Activated T-cell treated with anti-CD3 and anti-CD28 coated beads for 4 hours (primary cell): Measurements from ENCODE around the gene SORCS3.

Experiments used
- DNase-seq: peaks from one replicate; pipeline ENCODE4 v3.0.0-alpha.2; 2020

The SORCS3 gene

DNA sequence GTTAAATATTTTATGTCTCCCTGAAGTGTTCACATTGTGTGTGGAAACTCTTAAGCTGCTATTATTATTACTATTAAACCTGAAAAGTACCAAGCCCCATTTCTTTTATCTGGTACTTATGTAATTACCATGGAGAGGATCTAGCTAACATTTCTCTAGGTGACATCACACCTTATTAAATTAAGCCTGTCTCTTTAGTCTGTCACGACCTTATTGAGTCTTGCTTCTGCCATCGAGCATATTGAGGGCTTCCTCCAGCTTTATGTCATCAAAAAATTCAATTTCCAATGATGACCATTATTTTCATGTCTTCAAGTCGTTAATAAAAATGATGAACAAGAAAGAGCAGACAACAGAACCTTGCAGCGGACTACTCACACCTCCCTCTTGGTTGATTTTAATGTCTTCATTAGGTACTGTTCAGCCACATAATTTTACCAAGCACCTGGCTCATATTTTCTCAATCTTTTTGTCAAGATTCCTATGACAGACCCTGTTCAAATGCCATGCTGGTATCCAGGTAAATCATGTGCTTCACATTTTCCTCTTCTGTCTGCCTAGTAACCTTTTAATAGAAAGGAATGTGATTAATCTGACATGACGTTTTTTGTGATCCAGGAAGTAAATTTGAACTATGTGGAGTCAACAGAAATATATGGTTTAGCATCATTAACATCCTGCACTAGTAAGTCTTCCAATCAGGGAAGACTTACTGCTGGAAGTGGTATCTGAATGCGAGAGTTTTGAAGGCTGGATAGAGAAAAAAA, 556.7 kb downstream of the SORCS3 start:
- no peak for DNase-seq

GRCh38 chr10:105206616-105207015, 565.5 kb downstream of the SORCS3 start:
- DNase-seq, result no peak

GRCh38 chr10:105207476-105207995, 566.4 kb downstream of the SORCS3 start:
- no peak for DNase-seq

- no peak for DNase-seq
Observed at GRCh38 chr10:105210546-105210945, 569.5 kb downstream of the SORCS3 start.

- DNase-seq, result no peak
Observed at GRCh38 chr10:105237685-105238084, 596.6 kb downstream of the SORCS3 start.

GRCh38 chr10:105239311-105240219, 598.5 kb downstream of the SORCS3 start:
- no peak for DNase-seq

- no peak for DNase-seq
Observed at GRCh38 chr10:105241254-105241653, 600.2 kb downstream of the SORCS3 start.

GRCh38 chr10:105243381-105243780, 602.3 kb downstream of the SORCS3 start:
- DNase-seq, result no peak

DNA sequence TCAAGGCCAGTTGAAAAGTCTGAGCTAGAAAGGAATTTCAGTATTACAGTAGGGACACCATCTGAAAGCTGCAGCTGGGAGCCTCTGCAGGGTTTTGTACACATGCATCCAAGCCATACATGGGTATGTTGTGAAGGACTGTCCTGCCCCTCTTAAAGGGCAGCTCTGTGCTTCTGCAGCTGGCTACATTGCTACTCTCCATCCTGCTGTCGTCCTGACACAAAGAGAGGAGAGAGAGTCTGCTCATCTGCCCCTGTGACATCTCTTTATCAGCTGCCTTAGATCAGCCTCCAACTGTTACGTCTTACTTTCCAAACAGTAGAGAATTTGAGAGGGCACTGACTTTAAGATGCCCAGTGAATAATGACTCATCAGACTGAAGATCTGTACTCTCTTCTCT, 602.7 kb downstream of the SORCS3 start:
- DNase-seq, result no peak

DNA sequence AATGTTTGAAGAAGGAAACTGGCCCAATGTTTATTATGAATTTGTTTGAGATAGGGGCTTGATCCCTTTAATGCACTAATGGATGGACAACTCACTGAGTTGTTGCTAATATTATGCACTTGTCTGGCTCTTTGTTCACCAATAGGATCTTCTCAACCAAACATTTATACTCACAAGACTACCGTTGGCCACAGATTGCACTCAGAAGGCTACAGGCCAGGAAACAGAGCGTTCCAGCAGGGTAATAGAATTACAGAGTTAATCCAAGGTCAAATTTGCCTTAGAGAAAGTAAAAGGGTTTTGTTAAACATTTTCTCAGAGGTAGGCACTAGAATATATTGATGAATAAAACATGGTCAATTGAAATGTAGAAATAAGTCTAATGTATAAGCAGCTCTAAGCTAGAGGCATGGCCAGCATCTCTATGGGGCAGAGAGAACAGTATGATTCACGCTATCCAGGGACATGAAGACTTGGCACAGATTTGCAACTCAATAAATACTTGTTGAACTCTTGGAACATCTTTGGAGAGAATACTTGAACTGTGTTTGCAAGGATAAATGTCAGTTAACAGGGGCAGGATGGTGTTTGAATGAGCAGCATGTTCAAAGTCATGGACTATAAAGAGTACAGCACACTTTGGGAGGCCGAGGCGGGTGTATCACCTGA, 606.9 kb downstream of the SORCS3 start:
- no peak for DNase-seq

DNA sequence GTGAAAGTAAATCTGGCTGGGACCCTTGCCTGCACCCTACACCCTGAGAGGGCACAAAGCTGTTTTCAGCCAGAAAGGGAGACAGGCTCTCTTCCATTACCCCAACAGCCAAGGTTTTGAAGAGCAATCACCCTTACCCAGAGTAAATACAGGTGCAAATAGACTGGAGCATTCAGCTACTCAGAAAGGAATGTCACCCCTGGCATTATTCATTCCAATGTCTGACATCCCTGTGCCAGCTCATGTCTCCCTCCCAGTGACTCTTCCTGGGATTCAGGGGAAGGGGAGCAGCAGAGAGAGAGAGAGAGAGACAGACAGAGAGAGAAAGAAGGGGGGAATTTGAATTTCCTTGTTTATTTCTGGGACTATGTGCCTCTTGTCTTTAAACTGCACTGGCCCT, 611.8 kb downstream of the SORCS3 start:
- DNase-seq, result no peak

DNA sequence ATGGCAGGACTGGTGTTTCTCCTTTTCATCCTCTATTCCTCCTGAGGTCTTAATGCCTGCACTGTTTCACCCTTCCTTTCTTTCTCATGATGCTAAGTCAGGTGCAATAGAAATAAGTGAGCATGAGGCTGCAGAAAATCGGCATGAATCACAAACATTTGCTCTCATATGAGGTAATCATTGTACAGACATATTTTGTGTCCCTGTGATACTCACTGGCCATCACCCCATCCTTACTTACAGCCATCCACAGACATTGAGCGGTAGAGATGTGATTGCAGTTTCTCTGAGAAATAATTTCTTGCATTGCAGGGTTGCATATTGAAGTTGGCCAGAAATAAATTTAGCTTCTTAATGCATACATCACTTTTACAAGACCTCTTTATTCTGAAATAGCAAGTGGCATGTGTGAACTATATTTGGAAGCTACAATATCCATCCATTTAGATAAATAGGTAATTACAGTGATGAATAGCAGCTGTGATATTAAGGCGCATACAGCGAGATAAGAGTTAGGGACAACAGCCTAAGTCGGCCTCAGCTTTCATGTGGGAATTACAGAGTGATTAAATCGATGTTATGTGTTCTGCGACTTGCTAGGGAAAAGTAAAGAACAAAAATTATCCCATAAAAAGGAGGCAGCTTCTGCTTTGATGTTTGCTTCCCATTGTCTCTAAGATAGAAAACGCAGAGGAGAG, 612.6 kb downstream of the SORCS3 start:
- DNase-seq, result no peak

- no peak for DNase-seq
Observed at GRCh38 chr10:105258036-105258673, 617.1 kb downstream of the SORCS3 start.

DNA sequence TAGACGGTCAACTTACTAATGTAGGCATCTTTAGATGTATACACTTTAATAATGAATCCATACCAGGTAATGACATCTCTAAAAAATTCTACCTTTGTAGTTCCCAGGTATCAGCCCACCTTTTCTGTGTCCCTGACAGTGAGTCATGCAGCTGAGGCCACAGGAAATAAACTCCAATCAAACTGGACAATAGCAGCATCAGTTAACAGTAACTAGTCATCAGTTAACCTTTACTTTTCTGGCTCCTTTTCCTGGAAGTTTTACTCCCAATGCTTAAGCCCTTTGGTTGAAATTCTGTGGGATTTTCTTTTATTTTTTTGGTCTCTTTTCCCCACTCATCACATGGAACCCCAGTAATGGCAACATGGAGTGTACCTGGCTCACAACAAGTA, 617.6 kb downstream of the SORCS3 start:
- DNase-seq, result no peak

- DNase-seq, result no peak
Observed at GRCh38 chr10:105259201-105259600, 618.1 kb downstream of the SORCS3 start.

GRCh38 chr10:105262666-105263065, 621.6 kb downstream of the SORCS3 start:
- no peak for DNase-seq

- DNase-seq, result no peak
Observed at GRCh38 chr10:105266966-105267539, 626.0 kb downstream of the SORCS3 start.

- no peak for DNase-seq
Observed at GRCh38 chr10:105268961-105269360, 627.9 kb downstream of the SORCS3 start.

DNA sequence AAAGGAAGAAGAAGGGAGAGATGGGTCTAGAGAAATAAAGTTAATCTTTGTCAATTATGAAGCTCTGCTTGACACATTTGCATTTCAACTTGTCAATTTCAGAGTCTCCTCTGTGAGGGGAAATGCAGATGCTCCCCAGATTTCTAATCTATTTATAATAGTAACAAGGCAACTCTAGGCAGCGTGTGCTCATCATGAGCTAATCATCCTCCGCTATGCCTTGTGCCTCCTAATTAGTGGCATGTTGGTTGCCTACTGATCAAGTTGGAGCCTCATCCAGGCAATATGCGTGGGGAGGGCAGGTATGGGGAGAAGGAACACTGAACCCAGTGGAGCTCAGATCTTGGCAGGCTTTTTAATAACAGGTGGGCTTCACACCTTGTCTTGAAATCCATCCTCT, 628.6 kb downstream of the SORCS3 start:
- DNase-seq, result no peak

DNA sequence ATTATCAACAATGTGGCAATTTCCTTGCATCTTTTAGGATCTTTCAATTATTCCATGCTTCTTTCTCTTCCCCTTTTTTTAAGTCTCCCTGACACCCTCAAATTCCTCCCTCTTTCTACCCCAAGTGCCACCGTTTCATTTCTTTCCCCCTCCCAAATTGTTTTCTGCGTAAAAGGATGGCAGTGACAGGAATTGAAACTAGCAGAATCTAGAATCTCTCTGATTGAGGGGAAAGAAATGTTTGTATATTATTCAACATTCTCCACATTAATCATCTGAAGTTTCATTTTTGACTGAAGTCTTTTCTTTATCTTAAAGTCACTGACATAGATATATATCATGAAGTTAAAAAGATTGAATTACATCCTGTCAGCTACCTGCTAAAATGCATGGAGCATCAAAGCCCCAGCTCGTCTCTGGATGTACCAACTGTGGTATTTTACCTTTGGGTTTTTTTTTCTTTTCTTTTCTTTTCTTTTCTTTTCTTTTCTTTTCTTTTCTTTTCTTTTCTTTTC, 633.5 kb downstream of the SORCS3 start:
- DNase-seq, result no peak

GRCh38 chr10:105278439-105278838, 637.3 kb downstream of the SORCS3 start:
- no peak for DNase-seq

DNA sequence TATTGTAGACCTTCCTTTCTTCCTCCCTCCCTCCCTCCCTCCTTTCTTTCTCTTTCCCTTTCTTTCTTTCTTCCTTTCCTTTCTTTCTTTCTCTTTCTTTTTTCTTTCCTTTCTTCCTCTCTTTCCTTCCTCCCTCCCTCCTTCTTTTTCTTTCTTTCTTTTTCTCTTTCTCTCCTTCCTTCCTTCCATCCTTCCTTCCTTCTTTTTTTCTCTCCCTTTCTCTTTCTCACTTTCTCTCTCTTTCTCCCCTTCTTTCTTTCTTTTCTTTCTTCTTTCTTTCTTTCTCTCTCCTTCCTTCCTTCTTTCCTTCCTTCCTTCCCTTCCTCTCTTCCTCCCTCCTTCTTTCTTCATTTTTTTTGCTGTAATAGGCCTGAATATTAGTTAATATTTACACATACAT, 638.0 kb downstream of the SORCS3 start:
- DNase-seq, result no peak
